Renal cortical epithelial cell (primary cell): ENCODE measurements around the gene WDR6. TPM values are rescaled to one million over a fixed set of nuclear protein-coding genes. Genes with fewer than 3 reads are reported as not detected.

Source experiments
- DNase-seq: peaks from one replicate; pipeline ENCODE4 v3.0.0-alpha.2; 2011; ENCODE audit warnings: low read depth
- total RNA-seq: library from RNA; depleted of rRNA; stranded (reverse); fragments of >200 nt; gene quantifications from 2 replicates; pipeline ENCODE4 v1.2.3, GENCODE V29; 2014

Gene WDR6
- total RNA-seq, 1 donor from 2014 or later = 134 TPM

DNA sequence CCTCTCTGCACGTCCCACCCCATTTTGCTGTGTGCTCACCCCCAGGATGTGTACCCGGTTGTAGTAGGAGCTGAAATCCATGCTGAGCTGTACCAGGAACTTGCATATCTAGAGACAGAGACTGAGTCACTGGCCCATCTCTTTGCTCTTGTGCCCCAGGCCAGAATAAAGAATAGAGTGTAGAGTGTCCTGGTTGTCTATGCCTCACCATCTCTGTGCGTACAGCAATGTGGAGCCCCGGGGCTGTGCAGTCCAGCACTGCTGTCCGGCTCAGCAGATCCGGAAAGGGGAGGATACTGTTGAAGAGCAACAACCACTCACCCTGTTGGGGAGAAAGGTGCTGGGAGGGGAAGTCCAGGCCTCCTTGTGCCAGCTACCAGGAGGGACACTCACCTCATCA, 8.6 kb downstream of the WDR6 start:
- DNase-seq = no peak

DNA sequence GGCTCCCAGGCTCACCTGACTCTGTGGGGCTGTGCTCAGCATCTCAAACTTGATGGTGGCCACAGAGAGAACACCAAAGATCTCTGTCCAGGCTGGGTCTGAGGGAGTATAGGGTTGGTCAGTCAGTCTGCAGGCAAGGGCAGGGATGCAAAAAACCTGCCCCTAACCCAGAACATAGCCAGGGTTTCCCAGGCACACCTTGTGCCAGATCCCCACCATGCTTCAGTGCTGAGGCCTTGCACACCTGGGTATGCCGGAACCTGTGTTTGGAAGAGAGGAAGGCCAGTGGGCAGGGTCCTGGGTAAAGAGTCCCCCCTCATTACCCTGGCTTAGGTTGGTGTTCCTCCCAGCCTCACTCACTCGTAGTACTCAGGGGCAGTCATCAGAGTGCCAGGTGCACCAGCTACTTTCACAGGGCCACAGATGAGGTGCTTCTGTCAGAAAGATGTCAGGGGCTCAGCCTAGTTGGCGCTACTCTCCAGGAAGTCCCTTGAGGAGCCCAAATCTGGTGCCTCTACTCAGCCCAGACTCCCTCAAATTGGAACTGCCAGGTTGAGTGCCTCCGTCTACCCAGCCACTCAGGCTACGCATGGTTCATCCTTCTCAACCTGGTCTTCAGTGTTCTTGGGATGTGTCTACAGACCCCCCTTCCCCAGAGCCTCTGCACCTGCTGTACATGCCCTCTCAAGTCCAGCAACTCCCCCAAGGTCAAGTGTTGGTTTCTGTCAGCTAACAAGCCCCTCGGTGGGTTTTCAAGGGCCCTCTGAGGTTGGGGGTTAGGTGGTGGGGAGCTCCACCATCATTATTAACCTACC, 9.4 kb downstream of the WDR6 start:
- DNase-seq = no peak

DNA sequence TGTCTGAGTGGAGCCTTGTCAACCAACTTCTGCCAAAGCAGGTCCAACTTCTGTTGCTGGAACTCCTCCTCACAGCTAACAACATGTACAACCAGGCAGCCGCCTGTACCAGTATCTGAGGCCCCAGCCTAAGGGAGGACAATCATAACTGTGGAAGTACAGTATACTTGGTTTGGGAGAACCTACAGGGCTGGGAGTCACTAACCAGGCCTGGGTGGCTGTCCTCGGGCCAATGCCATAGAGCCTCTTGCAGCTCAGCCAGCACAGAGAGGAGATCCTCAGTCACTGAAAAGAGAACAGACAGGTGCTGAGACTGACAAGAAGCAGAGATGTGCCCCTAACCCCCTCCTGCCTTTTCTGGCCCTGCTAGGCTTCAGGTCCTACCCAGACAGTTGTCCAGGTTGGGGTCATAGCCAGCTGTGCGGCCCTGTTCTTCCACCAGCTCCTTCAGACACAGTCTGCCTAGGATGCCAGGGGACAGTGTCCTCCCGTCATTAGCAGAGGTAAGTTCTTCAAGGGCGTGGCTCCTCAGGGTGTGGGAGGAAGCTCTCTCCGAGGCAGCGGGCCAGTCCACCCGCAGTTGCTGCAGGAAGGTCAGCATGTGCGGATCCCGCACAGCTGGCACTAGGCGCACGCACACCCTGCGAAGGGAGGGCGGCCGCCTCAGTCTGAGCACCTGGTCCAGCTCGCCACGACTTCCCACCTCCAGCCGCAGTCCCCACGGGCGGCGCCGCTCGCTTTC, 10.2 kb downstream of the WDR6 start:
- no peak for DNase-seq

DNA sequence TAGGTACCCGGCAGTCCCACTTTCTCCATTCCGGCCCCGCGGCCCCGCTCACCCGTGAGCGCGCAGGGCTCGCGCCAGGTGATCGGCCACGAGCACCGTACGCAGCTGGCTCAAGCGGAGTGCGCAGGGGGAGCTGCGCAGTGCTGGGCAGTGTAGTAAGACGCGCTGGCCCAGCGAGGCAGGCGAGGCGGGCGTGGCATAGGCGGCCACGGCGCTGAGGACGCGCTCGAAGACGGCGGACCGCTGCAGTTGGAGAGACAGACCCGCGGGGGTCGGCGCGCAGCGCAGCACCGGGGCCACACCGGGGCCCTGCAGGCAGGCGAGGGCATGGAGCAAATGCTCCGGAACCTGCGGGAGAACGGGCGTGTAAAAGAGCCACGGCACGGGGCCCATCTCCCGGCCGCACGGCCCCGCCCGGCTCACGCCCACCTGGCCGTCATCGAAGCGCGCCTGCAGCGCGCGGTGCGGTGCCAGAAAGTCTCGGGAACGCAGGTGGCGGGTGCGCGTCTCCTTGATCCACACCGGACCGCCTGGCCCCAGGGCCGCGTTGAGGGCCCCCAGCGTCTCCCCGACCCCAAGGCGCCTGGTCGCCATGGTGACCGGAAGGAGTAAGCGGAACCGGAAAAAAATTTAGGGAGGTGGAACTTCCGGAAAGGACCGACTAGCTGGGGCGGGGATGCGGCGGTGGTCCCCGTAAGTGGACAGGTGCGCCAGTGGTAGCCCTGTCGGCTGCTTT, 10.9 kb downstream of the WDR6 start, which contains the start of gene DALRD3:
Gene DALRD3 (minus strand): TSS at position 610 of the 736 bp plus-strand sequence. CDS start 16 bp downstream, at position 594.
- no peak for DNase-seq

DNA sequence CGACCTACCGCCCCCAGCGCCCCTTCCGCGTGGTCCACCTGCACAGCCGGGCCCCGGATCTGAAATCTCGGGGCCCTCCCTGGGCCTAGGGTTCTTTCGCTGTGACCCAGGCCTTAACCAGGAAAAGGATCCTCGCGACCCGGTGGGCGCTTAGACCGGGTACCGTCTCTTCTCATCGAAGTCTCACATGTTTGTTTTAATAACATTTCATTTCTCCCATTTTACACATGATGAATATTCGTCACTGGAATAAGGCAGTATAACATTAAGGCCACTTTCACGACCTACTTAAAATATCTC, 11.5 kb downstream of the WDR6 start:
- no peak for DNase-seq

DNA sequence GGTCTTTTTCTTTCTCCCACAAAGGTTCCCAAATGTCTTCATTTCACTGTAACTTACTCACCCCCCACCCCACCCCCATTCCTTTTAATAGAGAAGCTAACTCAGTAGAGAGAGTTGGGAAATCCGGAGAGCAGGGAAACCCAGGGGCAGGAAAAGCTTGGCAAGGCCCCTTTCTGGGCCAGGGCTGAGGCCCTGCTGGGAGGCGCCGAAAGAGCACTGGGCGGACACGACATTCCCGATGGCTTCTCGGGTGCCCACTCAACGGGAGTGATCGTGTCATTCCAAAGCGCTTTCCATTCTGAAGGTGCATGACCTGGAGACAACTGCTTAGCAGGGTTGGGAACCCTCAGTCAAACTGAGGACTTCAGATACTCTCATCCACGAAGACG, 12.7 kb downstream of the WDR6 start:
- DNase-seq = no peak

DNA sequence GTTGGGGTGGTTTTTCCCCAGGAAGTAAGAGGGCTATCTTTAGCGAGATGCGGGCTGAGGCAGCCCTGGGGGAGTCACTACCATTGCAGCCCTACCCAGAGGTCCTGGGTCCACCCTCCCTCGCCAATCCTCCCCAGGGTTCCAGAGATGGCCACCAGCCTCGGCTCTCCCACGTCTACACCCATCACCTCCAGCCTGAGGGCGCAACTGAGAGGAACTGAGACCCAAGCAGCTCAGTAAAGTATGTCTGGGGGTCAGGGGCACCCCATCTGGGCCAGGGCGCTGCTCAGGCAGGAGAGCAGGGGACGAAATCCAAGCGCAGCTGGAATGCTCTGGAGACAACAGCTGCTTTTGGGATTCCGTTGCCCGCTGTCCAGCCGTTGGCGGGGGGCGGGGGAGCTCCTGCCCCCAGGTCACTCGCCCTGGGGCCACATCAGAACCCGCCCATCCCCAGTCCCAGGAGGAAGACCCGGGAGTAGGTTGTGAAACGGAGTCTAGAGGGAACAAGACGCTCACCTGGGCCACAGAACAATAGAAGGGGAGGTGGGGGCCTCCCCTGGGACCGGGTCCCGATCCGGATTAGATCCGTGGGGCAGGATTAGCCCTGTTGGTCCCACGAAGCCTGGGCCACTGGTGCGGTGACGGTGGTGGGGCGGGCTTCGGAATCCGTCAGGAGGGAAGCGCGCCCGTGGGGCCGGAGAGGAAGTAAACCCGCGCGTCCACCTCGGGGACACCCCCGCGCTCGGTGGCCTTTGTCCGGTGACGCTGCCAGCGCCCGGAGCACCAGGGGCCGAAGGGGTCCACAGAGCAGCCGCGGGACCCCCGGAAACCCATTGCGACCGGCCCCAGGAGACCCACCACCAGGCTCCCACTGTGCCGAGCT, 13.4 kb downstream of the WDR6 start:
- DNase-seq = no peak

DNA sequence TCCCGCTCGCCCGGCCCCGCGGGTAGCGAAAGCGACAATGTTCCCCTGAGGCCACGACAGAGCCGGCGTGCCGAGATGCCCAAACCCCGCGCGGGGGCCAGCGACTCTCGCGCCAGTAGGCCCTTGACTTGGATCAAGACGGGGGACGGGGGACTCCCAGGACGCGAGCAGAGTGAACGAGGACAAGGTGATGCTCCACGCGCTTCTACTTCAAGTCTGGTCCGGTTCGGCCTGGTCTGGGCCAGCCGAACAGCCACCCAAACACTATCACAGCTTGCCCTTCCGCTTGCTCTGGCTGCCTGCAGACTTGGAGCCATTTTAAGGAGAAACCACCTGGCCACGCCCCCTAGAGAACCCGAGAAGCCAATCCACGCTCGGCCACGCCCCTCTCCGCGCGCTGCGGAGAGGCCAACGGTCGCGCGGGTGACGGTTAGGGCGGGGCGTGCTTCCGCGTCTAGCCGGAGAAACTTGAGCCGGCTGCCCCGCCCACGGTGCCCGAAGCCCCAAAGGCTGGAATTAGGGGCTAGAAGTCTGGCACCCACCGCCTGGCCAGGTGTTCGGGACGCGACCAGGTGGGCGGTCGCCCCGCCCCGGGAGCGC, 14.1 kb downstream of the WDR6 start:
- peak; percentile 92 for DNase-seq

DNA sequence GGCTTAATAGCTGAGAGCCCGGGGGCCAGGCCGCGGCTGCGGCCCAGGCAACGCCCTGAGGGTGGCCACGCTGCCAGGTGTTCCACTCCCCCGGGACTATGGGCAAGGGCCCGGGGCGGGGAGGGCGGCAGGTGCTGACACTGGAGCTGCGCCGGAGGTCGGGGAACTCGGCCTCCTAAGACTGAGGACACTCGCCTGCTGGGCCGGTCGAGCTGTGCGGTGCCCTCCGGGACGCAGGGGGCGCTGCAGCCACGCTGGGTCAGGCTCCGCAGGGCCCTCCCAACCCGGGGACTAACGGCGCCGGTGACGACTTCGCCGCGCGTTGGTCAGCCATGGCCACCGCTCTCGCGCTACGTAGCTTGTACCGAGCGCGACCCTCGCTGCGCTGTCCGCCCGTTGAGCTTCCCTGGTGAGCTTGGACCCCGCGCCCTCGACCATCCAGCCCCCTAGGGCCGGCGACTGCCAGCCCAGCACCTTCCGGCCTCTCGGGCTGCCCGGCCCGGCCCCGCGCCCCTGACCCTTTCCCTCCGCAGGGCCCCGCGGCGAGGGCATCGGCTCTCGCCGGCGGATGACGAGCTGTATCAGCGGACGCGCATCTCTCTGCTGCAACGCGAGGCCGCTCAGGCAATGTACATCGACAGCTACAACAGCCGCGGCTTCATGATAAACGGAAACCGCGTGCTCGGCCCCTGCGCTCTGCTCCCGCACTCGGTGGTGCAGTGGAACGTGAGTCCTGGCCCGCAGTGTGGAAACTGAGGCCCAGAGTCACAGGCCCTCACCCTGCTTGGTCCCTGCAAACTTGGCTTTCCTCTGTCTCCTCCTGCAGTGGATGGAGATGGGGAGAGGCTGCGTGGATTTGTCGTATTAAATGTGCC, 14.9 kb downstream of the WDR6 start, which contains the start of gene NDUFAF3:
Gene NDUFAF3 (plus strand): TSS at position 309 of the 875 bp plus-strand sequence. CDS start 24 bp downstream, at position 333.
- DNase-seq = peak; percentile 77

DNA sequence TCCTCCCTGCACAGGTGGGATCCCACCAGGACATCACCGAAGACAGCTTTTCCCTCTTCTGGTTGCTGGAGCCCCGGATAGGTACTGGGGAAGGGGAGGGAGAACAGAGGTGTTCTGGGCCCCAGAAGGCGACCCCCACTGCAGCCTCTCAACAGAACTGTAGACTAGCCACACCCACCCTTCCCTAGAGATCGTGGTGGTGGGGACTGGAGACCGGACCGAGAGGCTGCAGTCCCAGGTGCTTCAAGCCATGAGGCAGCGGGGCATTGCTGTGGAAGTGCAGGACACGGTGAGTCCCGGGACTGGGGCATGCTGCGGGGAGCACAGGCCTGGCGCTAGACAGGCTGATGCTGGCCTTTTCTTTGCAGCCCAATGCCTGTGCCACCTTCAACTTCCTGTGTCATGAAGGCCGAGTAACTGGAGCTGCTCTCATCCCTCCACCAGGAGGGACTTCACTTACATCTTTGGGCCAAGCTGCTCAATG, 15.5 kb downstream of the WDR6 start:
- no peak for DNase-seq

DNA sequence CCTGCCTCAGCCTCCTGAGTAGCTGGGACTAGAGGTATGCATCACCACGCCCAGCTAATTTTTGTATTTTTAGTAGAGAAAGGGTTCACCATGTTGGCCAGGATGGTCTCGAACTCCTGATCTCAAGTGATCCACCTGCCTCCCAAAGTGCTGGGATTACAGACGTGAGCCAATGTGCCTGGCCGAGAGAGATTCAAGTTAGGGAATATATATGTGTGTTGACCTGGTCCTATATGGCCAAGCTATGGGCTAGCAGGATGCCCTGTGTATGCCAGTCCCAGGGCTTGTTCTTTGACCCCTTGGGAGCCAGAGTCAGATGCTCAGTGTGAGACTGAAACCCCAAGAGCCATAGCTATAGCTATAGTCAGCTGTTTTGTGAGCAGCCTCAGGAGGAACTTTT, 16.6 kb downstream of the WDR6 start:
- DNase-seq = no peak

DNA sequence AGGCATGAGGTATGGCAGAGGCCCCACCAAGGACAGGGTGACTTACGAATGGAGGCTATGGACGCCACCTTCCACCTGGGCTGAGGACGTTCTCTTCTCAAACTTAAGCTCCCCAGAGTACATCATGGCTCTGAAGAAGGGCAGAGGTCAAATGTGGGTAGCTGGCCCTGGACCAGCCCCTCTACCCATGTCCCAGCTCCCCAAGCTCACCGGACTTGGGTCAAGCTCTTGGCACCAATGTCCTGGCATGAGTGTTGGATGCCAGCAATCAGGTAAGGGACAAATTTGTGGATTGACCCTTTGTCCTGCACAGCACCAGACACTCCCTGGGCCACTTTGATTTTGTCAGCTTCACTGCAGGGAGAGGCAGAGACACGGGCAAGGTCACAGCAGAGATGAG, 17.3 kb downstream of the WDR6 start:
- no peak for DNase-seq

DNA sequence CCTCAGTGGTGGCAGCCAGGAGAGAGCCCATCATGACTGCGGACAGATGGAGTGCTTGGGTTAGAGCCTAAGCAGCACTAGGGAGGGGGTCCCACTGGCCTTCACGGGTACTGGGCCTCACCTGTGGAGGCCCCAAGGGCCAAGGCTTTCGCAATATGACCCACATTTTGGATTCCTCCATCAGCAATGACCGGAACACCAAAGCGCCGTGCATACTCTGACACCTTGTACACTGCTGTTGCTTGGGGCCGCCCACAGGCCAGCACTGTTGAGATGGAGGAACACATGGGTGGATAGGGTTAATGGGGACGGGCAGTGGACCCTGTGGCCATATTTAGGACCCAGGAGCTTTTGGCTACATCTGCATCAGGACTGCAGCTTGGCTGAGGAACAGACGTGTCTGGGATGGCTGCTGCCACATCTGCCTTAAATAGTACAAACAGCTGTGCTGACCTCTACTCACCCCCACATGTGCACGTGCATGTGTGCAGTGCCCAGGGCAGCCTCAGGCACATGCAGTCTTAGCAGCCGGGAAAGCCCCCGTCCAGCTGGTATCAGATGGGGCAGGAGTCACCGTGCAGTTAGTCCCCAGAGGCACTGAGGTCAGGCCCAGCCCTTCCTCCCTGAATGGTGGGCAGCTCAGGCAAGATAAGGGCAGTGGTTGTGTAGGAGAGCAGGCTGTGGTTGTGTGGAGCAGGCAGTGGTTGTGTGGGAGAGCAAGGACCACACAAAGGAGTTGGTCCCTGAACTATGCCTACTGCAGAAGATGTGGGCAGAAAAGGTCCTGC, 18.0 kb downstream of the WDR6 start:
- DNase-seq = no peak

DNA sequence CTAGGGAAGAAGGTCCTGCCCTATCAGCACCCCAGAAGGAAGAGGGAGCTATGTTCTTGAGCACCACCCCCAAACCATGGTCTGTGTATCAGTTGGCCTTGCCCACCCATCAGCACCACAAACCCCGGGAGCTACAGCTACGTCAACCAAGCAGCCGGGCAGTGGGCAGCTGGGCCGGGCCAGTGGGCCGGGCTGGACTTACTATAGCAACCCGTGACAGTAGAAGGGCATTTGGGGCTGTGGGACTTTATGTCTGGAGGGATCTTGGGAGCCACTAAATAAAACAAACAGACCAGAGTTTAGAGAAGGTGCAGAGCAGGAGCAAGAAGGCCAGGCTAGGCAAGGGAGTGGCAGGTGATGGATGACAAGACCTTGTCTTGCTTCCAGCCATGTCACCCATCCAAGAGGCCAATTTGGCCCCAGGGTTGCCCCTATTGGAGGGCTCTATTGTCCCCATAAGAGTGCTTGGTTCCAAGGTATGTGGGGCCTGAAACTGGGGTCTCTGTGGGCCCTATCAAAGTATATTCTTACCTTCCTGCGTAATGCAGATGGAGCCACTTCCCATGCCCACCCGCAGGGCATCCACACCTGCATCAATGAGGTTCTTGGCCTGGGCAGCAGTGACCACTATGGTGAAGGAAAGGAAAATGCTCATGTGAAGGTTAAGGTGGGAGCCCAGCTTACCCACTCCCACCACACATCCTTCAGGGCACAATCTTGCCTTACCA, 18.8 kb downstream of the WDR6 start:
- DNase-seq = no peak

DNA sequence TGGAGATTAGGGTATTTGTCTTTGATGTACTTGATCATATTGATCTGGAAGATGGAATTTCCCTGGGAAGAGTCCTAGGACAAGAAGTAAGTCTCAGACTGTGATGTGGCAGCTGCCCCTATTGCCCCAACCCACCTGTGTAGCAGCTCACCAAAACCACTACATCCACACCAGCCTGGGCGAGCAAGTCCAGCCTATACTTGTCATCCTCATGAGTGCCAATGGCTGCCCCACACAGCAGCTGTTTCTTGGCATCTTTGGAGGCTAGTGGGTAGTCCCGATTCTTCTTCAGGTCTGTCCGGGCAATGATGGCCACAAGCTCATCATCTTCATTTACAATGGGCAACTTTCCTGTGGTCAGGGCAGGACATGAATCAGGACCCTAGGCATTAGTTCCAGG, 19.3 kb downstream of the WDR6 start:
- no peak for DNase-seq

DNA sequence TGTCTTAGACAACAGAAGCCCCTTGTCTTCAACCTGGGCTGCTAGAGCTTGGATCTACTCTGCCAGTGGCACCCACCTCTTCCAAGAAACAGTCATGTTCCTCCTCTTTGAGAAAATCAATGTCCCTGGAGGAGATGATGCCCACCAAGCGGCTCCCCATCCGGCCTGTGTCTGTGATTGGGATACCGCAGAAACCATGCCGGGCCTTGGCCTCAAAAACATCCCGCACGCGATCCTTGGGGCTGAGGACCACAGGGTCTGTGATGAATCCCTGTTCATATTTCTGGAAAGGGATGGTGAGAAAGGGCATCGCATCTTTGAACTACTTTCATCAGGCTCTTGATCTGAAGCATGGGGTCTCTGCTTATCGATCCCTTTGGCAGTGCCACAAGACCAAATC, 20.4 kb downstream of the WDR6 start:
- no peak for DNase-seq

DNA sequence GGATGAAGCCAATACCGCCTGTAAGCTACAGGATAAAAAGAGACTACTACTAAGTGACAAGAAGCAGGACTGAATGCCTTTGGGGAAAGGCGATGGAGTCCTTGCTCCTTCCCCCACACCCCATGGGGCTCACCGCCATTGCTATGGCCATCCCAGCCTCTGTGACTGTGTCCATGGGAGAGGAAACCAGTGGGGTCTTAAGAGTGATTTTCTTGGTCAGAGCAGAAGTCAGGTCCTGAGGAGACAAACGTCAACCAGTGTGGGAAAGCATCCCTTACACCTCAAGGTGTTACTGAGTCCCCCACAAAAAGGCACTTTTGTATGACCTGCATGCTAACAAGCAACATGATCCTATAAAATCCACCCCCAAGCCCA, 21.1 kb downstream of the WDR6 start:
- no peak for DNase-seq
